Lung (tissue), 16 donors: Measurements from ENCODE around the gene ZNF550. TPM values are rescaled to one million over a fixed set of nuclear protein-coding genes. Genes with fewer than 3 reads are reported as not detected.
A peak's percentile ranks its signal among the peaks of the same experiment; 100 is the strongest.

Experiments used
- ATAC-seq: fragments of 200-7000 bp; cut with Tn5 transposase; one replicate; pipeline ENCODE4 v1.9.1; 2020; ENCODE audit warnings: moderate number of reproducible peaks; ENCODE audit not compliant: insufficient read depth, low FRiP score
- DNase-seq, 3 donors: peaks; one replicate each; pipeline ENCODE4 v3.0.0-alpha.2; 2013 to 2017
- H3K27ac ChIP-seq, 2 donors: one replicate each; pipeline ENCODE4 v1.5.1; 2013; ENCODE audit warnings: mild to moderate bottlenecking in 2 of 2, moderate library complexity in 2 of 2, control low read depth in 1 of 2, inconsistent platforms in 1 of 2, low read depth in 1 of 2, low read length in 1 of 2
- H3K27me3 ChIP-seq, 3 donors: one replicate each; pipeline ENCODE4 v1.5.1; 2013; ENCODE audit warnings: low read length in 2 of 3; ENCODE audit not compliant: control insufficient read depth in 3 of 3, insufficient read depth in 3 of 3
- H3K36me3 ChIP-seq, 4 donors: one replicate each; pipeline ENCODE4 v1.5.1; 2013; ENCODE audit warnings: low read length in 4 of 4, mild to moderate bottlenecking in 1 of 4, moderate library complexity in 1 of 4; ENCODE audit not compliant: control insufficient read depth in 4 of 4, insufficient read depth in 4 of 4
- H3K4me1 ChIP-seq, 5 donors: one replicate each; pipeline ENCODE4 v1.5.1; 2013; ENCODE audit warnings: low read length in 5 of 5, mild to moderate bottlenecking in 2 of 5, moderate library complexity in 1 of 5; ENCODE audit not compliant: control insufficient read depth in 5 of 5, insufficient read depth in 5 of 5
- H3K4me3 ChIP-seq: one replicate; pipeline ENCODE4 v1.5.1; 2013; ENCODE audit warnings: mild to moderate bottlenecking, control low read depth, moderate library complexity
- H3K9ac ChIP-seq, 2 donors: one replicate each; pipeline ENCODE4 v1.5.1; 2013; ENCODE audit warnings: low read length in 2 of 2, control low read depth in 1 of 2; ENCODE audit not compliant: insufficient read depth in 1 of 2
- H3K9me3 ChIP-seq, 4 donors: one replicate each; pipeline ENCODE4 v1.5.1; 2013; ENCODE audit warnings: low read length in 3 of 4, mild to moderate bottlenecking in 1 of 4, moderate library complexity in 1 of 4; ENCODE audit not compliant: control insufficient read depth in 4 of 4, insufficient read depth in 3 of 4
- WGBS, 2 donors: extraction: QIAGEN DNeasy Blood & Tissue Kit; methylation state at CpG; one replicate each; pipeline ENCODE4 v1.1.7; 2013; 5-methylcytosine and 5-hydroxymethylcytosine counted together
- long read RNA-seq, 5 donors: transcript quantifications; one replicate each; lab custom pipeline, GENCODE V29; 2026
- polyA plus RNA-seq, 2 donors: library from polyadenylated mRNA; stranded (reverse); fragments of 200-250 nt; gene quantifications; one replicate each; pipeline ENCODE4 v1.2.1, GENCODE V29; 2013
- total RNA-seq, 2 donors: library from RNA; depleted of rRNA in 1 of 2; stranded (reverse); fragments of >200 nt in 1 of 2; gene quantifications; one replicate each; pipeline ENCODE4 v1.2.1, GENCODE V29; 2014 to 2021
- TF ChIP-seq, protein P1 (sequence below): IDR thresholded peaks from 2 replicates; pipeline ENCODE4 v1.5.1; 2012; ENCODE audit warnings: mild to moderate bottlenecking; ENCODE audit errors: control extremely low read depth, extremely low read depth
- donor health status: control.
- donor health status: control.
- donor health status: Bipolar disorder and iron deficiency.
- donor health status: healthy.
- donor health status: DM: yes; HTN: yes; CAD: no.

The ZNF550 gene
- total RNA-seq (10 to 100 TPM in 1 of 2 donors, 1 to 10 TPM in 1; 8.4 to 21.4 TPM), polyA plus RNA-seq (1 to 10 TPM; 2.0 to 3.0 TPM)
- long read RNA-seq, donor 1, partial matches to known transcripts = 0 of 10 reads
- long read RNA-seq, donor 1, other reads (novel, unspliced or antisense) = 9 of 10 reads
- long read RNA-seq, donor 2 = 0 reads
- long read RNA-seq, donor 3, partial matches to known transcripts = 32 of 33 reads
- long read RNA-seq, donor 3, other reads (novel, unspliced or antisense) = 0 of 33 reads
- long read RNA-seq, donor 4, partial matches to known transcripts = 7 of 8 reads
- long read RNA-seq, donor 4, other reads (novel, unspliced or antisense) = 0 of 8 reads
- long read RNA-seq, donor 5, partial matches to known transcripts = 25 of 30 reads
- long read RNA-seq, donor 5, other reads (novel, unspliced or antisense) = 0 of 30 reads

DNA sequence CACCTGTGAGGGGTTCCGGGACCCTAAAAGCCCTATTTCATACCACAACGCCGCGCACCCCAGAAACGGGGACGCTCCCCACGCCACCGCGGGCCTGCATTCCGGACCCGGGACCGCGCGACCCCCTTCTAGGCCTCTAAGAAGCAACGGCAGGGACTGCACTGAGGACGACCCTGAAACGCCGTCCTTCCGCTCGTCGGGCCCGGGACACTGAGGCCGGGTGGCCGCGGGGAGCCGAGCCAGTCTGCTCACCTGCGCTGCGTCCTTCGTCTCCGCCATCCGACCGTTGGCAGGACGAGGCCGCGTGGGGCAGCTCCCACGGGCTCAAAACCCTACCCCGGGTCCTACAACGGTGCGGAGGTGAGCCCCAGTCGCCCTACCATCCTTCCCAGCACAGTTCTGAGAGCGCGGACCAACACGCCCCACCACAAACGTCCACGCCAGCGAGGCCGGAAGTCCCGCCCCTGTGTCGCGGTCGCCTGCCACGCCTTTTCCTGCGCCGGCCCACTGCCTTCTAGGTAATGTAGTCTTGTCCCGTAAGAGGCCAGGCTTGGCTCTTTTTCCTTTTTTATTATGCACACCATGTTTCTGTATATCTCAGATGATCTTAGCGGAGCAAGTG lies at the start of gene ZNF550:
Gene ZNF550, minus strand, starts transcription at position 460 of the 622 bp plus-strand sequence. Its CDS starts 181 bp downstream, at position 279.
- DNase-seq (peak; percentile 91 to 96 (median 95)), ATAC-seq (peak; percentile 91)
- H3K9me3 ChIP-seq = peaks cover 0 to 23% (median 11%) of the 10 kb centered on the region in 4 donors

DNA sequence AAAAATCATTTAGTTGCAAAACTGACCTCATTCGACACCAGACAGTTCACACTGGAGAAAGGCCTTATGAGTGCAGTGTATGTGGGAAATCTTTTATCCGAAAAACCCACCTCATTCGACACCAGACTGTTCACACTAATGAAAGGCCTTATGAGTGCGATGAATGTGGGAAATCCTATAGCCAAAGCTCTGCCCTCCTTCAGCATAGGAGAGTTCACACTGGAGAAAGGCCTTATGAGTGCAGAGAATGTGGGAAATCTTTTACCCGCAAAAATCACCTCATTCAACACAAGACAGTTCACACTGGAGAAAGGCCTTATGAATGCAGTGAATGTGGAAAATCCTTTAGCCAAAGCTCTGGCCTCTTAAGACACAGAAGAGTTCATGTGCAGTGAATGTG lies 47.3 kb upstream of the ZNF550 start:
- 97 to 98% methylated on average over 5 of the region's 5 CpGs for WGBS, 2 donors
- no peak overlapping the region for H3K4me3 ChIP-seq
- no peaks in the 10 kb centered on the region for H3K4me1 ChIP-seq
- no peak for DNase-seq
- H3K9ac ChIP-seq = no peak overlapping the region
- peaks cover 26 to 62% (median 32%) of the 10 kb centered on the region in 4 donors for H3K36me3 ChIP-seq
- no peaks in the 10 kb centered on the region for H3K27me3 ChIP-seq
- peaks cover 0 to 41% (median 13%) of the 10 kb centered on the region in 4 donors for H3K9me3 ChIP-seq
- TF ChIP-seq, protein P1, sequence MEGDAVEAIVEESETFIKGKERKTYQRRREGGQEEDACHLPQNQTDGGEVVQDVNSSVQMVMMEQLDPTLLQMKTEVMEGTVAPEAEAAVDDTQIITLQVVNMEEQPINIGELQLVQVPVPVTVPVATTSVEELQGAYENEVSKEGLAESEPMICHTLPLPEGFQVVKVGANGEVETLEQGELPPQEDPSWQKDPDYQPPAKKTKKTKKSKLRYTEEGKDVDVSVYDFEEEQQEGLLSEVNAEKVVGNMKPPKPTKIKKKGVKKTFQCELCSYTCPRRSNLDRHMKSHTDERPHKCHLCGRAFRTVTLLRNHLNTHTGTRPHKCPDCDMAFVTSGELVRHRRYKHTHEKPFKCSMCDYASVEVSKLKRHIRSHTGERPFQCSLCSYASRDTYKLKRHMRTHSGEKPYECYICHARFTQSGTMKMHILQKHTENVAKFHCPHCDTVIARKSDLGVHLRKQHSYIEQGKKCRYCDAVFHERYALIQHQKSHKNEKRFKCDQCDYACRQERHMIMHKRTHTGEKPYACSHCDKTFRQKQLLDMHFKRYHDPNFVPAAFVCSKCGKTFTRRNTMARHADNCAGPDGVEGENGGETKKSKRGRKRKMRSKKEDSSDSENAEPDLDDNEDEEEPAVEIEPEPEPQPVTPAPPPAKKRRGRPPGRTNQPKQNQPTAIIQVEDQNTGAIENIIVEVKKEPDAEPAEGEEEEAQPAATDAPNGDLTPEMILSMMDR = no peak
- no peak overlapping the region for H3K27ac ChIP-seq
- no peak for ATAC-seq

More for the DNA sequence above, at the start of gene ZNF550:
- WGBS, 2 donors = 0% methylated on average over 56 of the region's 56 CpGs
- Histone ChIP-seq H3K27me3 (no peaks in the 10 kb centered on the region), H3K27ac (peak within 1 kb of the TSS; percentile 59 to 82), H3K36me3 (peaks cover 8 to 19% (median 16%) of the 10 kb centered on the region in 4 donors), H3K9ac (peak within 1 kb of the TSS; percentile 59 to 83), H3K4me1 (peaks cover 5 to 14% (median 12%) of the 10 kb centered on the region in 5 donors), H3K4me3 (peak within 1 kb of the TSS; percentile 98)
- TF ChIP-seq, protein P1 = no peak

DNA sequence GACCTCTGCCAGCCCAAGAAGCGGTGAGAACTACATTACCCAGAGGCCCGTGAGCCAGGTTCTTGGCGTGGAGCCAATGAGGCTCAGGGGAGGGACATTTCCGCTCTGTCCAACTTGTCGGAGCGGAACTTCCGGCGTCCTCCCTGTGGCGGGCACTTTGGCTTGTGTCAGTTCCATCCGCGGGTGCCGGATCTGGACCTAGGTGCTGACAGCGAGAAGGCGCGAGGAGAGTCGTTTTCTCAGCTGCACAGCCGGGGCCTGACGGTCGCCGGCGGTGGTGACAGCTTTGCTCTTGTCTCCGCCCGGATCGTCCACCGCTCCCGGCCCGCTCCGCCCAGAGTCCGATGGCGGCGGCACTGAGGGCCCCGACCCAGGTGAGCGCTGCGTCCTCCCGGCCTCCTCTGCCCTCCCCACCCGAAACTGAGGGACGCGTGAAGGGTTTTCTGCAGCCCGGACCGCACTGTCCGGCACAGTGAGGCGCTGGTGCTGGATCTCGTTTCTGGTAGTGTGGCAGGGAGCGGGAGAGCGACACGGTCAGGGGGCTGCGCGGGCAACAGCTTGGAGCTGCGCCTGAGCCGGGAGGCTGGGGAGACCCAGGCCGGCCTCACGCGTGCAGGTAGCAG lies 40.2 kb upstream of the ZNF550 start, which contains the start of gene ZNF530:
Gene ZNF530, plus strand, starts transcription at position 125 of the 623 bp plus-strand sequence. CDS start 4,461 bp downstream, outside the sequence.
- peaks cover 0 to 9% (median 7%) of the 10 kb centered on the region in 5 donors for H3K4me1 ChIP-seq
- peaks cover 0 to 18% (median 9%) of the 10 kb centered on the region in 4 donors for H3K9me3 ChIP-seq
- TF ChIP-seq, protein P1 = no peak
- peak within 1 kb of the TSS; percentile 80 for H3K4me3 ChIP-seq
- ATAC-seq = peak; percentile 98
- 0 to 1% methylated on average over 53 of the region's 53 CpGs for whole genome bisulfite sequencing, 2 donors
- H3K36me3 ChIP-seq = peaks cover 7 to 31% (median 12%) of the 10 kb centered on the region in 4 donors
- peak within 1 kb of the TSS in 1 of 2 donors; percentile 82 for H3K27ac ChIP-seq
- H3K27me3 ChIP-seq = no peaks in the 10 kb centered on the region
- peak; percentile 95 to 98 (median 96) for DNase-seq
- H3K9ac ChIP-seq = peak within 1 kb of the TSS; percentile 5 to 40
